Measurements from ENCODE around the gene FN3K.

DNA sequence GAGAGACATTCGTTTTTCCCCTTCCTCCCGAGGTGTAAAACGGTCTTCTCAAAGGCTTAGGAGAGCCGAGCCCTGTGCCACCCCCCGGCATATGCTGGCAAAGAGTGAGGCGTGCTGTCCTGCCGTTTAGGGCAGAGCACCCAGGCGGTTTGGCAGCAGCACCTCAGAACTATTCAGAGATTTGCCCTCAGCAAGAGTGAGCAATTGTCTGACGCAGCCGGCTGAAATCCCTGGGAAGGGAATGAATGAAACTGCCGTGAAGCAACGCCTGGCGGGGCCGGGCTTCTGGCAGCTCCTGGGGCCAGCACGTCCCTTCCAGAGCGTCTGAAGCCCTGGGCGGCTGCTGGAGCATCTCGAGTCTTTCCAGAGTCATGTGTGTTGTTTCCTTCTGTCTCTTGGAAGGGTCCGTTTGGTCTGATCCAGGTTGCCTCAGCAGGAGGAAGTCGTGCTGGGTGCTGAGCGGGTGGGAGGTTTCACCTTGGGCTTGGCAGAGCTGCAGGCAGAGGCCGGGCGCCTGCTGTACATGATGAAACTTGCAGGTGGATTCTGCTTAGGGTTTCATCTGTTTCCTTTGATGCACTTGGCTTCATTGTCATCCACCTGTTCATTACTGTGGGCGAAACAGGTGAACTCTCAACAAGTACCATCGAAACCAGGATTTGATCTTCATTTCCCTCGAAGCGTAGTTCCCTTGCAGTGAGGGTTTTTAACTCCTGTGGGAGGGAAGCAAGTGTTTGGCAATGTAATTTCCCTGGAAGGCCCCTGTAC is 51.9 kb downstream of the FN3K start:
- TF ChIP-seq CENPT (CRISPR knock-in tag; IDR thresholded peaks at IDR 0.05; ENCODE audit: low read depth) (no peak), ERF (CRISPR knock-in tag; IDR thresholded peaks at IDR 0.05) (no peak), NFYB (CRISPR knock-in tag; IDR thresholded peaks at IDR 0.05) (no peak), ZNF670 (CRISPR knock-in tag; IDR thresholded peaks at IDR 0.05; ENCODE audit: borderline replicate concordance) (no peak), MAFK (conservative IDR thresholded peaks at IDR 0.05 in 1 of 2, IDR thresholded peaks at IDR 0.05 in 1 of 2; ENCODE audit: low read length in 2 of 2) (no peak), ZNF891 (CRISPR knock-in tag; IDR thresholded peaks at IDR 0.05) (no peak), CBFB (CRISPR knock-in tag; IDR thresholded peaks at IDR 0.05) (no peak)
- TF ChIP-seq, protein P1, sequence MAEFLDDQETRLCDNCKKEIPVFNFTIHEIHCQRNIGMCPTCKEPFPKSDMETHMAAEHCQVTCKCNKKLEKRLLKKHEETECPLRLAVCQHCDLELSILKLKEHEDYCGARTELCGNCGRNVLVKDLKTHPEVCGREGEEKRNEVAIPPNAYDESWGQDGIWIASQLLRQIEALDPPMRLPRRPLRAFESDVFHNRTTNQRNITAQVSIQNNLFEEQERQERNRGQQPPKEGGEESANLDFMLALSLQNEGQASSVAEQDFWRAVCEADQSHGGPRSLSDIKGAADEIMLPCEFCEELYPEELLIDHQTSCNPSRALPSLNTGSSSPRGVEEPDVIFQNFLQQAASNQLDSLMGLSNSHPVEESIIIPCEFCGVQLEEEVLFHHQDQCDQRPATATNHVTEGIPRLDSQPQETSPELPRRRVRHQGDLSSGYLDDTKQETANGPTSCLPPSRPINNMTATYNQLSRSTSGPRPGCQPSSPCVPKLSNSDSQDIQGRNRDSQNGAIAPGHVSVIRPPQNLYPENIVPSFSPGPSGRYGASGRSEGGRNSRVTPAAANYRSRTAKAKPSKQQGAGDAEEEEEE (CRISPR knock-in tag; IDR thresholded peaks at IDR 0.05; ENCODE audit: borderline replicate concordance): no peak
- TF ChIP-seq, protein P2, sequence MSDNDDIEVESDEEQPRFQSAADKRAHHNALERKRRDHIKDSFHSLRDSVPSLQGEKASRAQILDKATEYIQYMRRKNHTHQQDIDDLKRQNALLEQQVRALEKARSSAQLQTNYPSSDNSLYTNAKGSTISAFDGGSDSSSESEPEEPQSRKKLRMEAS (IDR thresholded peaks at IDR 0.05): no peak
- TF ChIP-seq, protein P3, sequence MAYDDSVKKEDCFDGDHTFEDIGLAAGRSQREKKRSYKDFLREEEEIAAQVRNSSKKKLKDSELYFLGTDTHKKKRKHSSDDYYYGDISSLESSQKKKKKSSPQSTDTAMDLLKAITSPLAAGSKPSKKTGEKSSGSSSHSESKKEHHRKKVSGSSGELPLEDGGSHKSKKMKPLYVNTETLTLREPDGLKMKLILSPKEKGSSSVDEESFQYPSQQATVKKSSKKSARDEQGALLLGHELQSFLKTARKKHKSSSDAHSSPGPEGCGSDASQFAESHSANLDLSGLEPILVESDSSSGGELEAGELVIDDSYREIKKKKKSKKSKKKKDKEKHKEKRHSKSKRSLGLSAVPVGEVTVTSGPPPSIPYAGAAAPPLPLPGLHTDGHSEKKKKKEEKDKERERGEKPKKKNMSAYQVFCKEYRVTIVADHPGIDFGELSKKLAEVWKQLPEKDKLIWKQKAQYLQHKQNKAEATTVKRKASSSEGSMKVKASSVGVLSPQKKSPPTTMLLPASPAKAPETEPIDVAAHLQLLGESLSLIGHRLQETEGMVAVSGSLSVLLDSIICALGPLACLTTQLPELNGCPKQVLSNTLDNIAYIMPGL (CRISPR knock-in tag; IDR thresholded peaks at IDR 0.05; ENCODE audit: borderline replicate concordance in 1 of 2, low read depth in 1 of 2): no peak
- TF ChIP-seq, protein P4, sequence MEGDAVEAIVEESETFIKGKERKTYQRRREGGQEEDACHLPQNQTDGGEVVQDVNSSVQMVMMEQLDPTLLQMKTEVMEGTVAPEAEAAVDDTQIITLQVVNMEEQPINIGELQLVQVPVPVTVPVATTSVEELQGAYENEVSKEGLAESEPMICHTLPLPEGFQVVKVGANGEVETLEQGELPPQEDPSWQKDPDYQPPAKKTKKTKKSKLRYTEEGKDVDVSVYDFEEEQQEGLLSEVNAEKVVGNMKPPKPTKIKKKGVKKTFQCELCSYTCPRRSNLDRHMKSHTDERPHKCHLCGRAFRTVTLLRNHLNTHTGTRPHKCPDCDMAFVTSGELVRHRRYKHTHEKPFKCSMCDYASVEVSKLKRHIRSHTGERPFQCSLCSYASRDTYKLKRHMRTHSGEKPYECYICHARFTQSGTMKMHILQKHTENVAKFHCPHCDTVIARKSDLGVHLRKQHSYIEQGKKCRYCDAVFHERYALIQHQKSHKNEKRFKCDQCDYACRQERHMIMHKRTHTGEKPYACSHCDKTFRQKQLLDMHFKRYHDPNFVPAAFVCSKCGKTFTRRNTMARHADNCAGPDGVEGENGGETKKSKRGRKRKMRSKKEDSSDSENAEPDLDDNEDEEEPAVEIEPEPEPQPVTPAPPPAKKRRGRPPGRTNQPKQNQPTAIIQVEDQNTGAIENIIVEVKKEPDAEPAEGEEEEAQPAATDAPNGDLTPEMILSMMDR (CRISPR knock-in tag; IDR thresholded peaks at IDR 0.05): no peak
- TF ChIP-seq, protein P5, sequence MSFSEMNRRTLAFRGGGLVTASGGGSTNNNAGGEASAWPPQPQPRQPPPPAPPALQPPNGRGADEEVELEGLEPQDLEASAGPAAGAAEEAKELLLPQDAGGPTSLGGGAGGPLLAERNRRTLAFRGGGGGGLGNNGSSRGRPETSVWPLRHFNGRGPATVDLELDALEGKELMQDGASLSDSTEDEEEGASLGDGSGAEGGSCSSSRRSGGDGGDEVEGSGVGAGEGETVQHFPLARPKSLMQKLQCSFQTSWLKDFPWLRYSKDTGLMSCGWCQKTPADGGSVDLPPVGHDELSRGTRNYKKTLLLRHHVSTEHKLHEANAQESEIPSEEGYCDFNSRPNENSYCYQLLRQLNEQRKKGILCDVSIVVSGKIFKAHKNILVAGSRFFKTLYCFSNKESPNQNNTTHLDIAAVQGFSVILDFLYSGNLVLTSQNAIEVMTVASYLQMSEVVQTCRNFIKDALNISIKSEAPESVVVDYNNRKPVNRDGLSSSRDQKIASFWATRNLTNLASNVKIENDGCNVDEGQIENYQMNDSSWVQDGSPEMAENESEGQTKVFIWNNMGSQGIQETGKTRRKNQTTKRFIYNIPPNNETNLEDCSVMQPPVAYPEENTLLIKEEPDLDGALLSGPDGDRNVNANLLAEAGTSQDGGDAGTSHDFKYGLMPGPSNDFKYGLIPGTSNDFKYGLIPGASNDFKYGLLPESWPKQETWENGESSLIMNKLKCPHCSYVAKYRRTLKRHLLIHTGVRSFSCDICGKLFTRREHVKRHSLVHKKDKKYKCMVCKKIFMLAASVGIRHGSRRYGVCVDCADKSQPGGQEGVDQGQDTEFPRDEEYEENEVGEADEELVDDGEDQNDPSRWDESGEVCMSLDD (CRISPR knock-in tag; IDR thresholded peaks at IDR 0.05; ENCODE audit: borderline replicate concordance): no peak
